H9 (cell line): Measurements from ENCODE around the gene LRP1B. TPM values are rescaled to one million over a fixed set of nuclear protein-coding genes. Genes with fewer than 3 reads are reported as not detected.

Source experiments
- DNase-seq: peaks from one replicate; pipeline ENCODE4 v3.0.0-alpha.2; 2017
- H2AFZ ChIP-seq: one replicate; pipeline ENCODE4 v1.6.1; 2013; ENCODE audit warnings: mild to moderate bottlenecking, low read length, control low read depth, moderate library complexity
- H2AK5ac ChIP-seq: 2 replicates; pipeline ENCODE4 v1.6.1; 2013; ENCODE audit warnings: low read length, control low read depth, mixed read lengths; ENCODE audit not compliant: insufficient read length
- H2BK120ac ChIP-seq: one replicate; pipeline ENCODE4 v1.6.1; 2013; ENCODE audit warnings: low read depth, mild to moderate bottlenecking, low read length, control low read depth, inconsistent platforms; ENCODE audit not compliant: poor library complexity, severe bottlenecking
- H2BK12ac ChIP-seq: 2 replicates; pipeline ENCODE4 v1.6.1; 2013; ENCODE audit warnings: low read length, control low read depth, mixed read lengths, low read depth; ENCODE audit not compliant: insufficient read length
- H2BK15ac ChIP-seq: 2 replicates; pipeline ENCODE4 v1.6.1; 2013; ENCODE audit warnings: low read depth, low read length, control low read depth
- H2BK20ac ChIP-seq: one replicate; pipeline ENCODE4 v1.6.1; 2013; ENCODE audit warnings: low read depth, mild to moderate bottlenecking, low read length, control low read depth, inconsistent platforms; ENCODE audit not compliant: poor library complexity, severe bottlenecking
- H2BK5ac ChIP-seq: 2 replicates; pipeline ENCODE4 v1.6.1; 2013; ENCODE audit warnings: low read length, control low read depth, mixed read lengths; ENCODE audit not compliant: insufficient read length
- H3K14ac ChIP-seq: 2 replicates; pipeline ENCODE4 v1.6.1; 2013; ENCODE audit warnings: low read length, control low read depth; ENCODE audit not compliant: insufficient read depth
- H3K18ac ChIP-seq: 2 replicates; pipeline ENCODE4 v1.6.1; 2013; ENCODE audit warnings: low read depth, mild to moderate bottlenecking, mixed read lengths, low read length, control low read depth; ENCODE audit not compliant: insufficient read length
- H3K23ac ChIP-seq: 2 replicates; pipeline ENCODE4 v1.6.1; 2013; ENCODE audit warnings: low read length, control low read depth, mixed read lengths, low read depth; ENCODE audit not compliant: insufficient read length
- H3K23me2 ChIP-seq: 2 replicates; pipeline ENCODE4 v1.6.1; 2013; ENCODE audit warnings: low read depth, mild to moderate bottlenecking, mixed read lengths, low read length, control low read depth; ENCODE audit not compliant: insufficient read length, poor library complexity, severe bottlenecking
- H3K27ac ChIP-seq: 2 replicates; pipeline ENCODE4 v1.5.1; 2013; ENCODE audit warnings: low read length, control low read depth, mixed read lengths, low read depth; ENCODE audit not compliant: insufficient read length
- H3K27me3 ChIP-seq: 2 replicates; pipeline ENCODE4 v1.6.1; 2013; ENCODE audit warnings: low read length, control low read depth, inconsistent platforms; ENCODE audit not compliant: insufficient read depth
- H3K4ac ChIP-seq: 2 replicates; pipeline ENCODE4 v1.6.1; 2013; ENCODE audit warnings: low read depth, mild to moderate bottlenecking, control low read depth, inconsistent platforms, low read length, moderate library complexity
- H3K4me1 ChIP-seq: 2 replicates; pipeline ENCODE4 v1.6.1; 2013; ENCODE audit warnings: low read length, control low read depth, inconsistent platforms; ENCODE audit not compliant: insufficient read depth
- H3K4me2 ChIP-seq: 2 replicates; pipeline ENCODE4 v1.6.1; 2013; ENCODE audit warnings: low read length, control low read depth, mixed read lengths; ENCODE audit not compliant: insufficient read length, insufficient read depth
- H3K56ac ChIP-seq: 2 replicates; pipeline ENCODE4 v1.6.1; 2013; ENCODE audit warnings: low read depth, mild to moderate bottlenecking, mixed read lengths, low read length, control low read depth; ENCODE audit not compliant: insufficient read length
- H3K79me1 ChIP-seq: 2 replicates; pipeline ENCODE4 v1.6.1; 2013; ENCODE audit warnings: low read depth, mild to moderate bottlenecking, moderate library complexity, low read length, control low read depth, inconsistent platforms; ENCODE audit not compliant: insufficient read depth, poor library complexity, severe bottlenecking
- H3K79me2 ChIP-seq: 2 replicates; pipeline ENCODE4 v1.6.1; 2013; ENCODE audit warnings: low read length, control low read depth, inconsistent platforms; ENCODE audit not compliant: insufficient read depth
- H3K9ac ChIP-seq: 2 replicates; pipeline ENCODE4 v1.6.1; 2013; ENCODE audit warnings: low read length, control low read depth, mixed read lengths; ENCODE audit not compliant: insufficient read length; ENCODE audit errors: extremely low read depth
- H3K9me3 ChIP-seq: one replicate; pipeline ENCODE4 v1.6.1; 2013; ENCODE audit warnings: low read depth, low read length, inconsistent platforms; ENCODE audit not compliant: control insufficient read depth
- H3T11ph ChIP-seq: one replicate; pipeline ENCODE4 v1.6.1; 2013; ENCODE audit warnings: mild to moderate bottlenecking, low read length, control low read depth, inconsistent platforms
- H4K20me1 ChIP-seq: one replicate; pipeline ENCODE4 v1.6.1; 2013; ENCODE audit not compliant: control insufficient read depth, insufficient read length, insufficient read depth
- H4K5ac ChIP-seq: 2 replicates; pipeline ENCODE4 v1.6.1; 2013; ENCODE audit warnings: low read depth, mild to moderate bottlenecking, mixed read lengths, low read length, control low read depth; ENCODE audit not compliant: insufficient read length
- H4K8ac ChIP-seq: replicated peaks from 2 replicates; pipeline ENCODE4 v1.6.1; 2013; ENCODE audit warnings: low read length, control low read depth, mixed read lengths, low read depth; ENCODE audit not compliant: insufficient read length
- H4K91ac ChIP-seq: 2 replicates; pipeline ENCODE4 v1.6.1; 2013; ENCODE audit warnings: low read depth, mild to moderate bottlenecking, moderate library complexity, mixed read lengths, low read length, control low read depth; ENCODE audit not compliant: insufficient read length
- H3K27ac Mint-ChIP-seq, 3 experiments: 2 replicates in 2 of 3; 3 replicates in 1 of 3; pipeline ENCODE4 v1.8.0; 2020 to 2021; ENCODE audit warnings: mixed read lengths in 3 of 3, mild to moderate bottlenecking in 1 of 3, moderate library complexity in 1 of 3
- H3K27me3 Mint-ChIP-seq: 2 replicates; pipeline ENCODE4 v1.8.0; 2021; ENCODE audit warnings: low read depth, mild to moderate bottlenecking, moderate library complexity, mixed read lengths
- H3K36me3 Mint-ChIP-seq, 3 experiments: 2 replicates in 2 of 3; 3 replicates in 1 of 3; pipeline ENCODE4 v1.8.0; 2020 to 2021; ENCODE audit warnings: low read depth in 3 of 3, mixed read lengths in 3 of 3; ENCODE audit not compliant: insufficient read depth in 1 of 3
- H3K4me1 Mint-ChIP-seq, 2 experiments: 2 replicates each; pipeline ENCODE4 v1.8.0; 2020; ENCODE audit warnings: mixed read lengths in 2 of 2
- H3K4me3 Mint-ChIP-seq, 2 experiments: 2 replicates in 1 of 2; 3 replicates in 1 of 2; pipeline ENCODE4 v1.8.0; 2020 to 2021; ENCODE audit warnings: mild to moderate bottlenecking in 2 of 2, mixed read lengths in 2 of 2, moderate library complexity in 1 of 2
- H3K9me3 Mint-ChIP-seq, 2 experiments: 2 replicates in 1 of 2; 3 replicates in 1 of 2; pipeline ENCODE4 v1.8.0; 2020; ENCODE audit warnings: mild to moderate bottlenecking in 2 of 2, mixed read lengths in 2 of 2, moderate library complexity in 1 of 2
- WGBS: extraction: QIAGEN DNeasy Blood & Tissue Kit; methylation state at CpG from one replicate; pipeline ENCODE4 v1.1.7; 2013; ENCODE audit warnings: missing lambda C conversion rate, low lambda C conversion rate, mixed read lengths; ENCODE audit not compliant: insufficient read length; ENCODE audit errors: extremely low coverage; 5-methylcytosine and 5-hydroxymethylcytosine counted together
- total RNA-seq: library from RNA; stranded (reverse); gene quantifications from 2 replicates; pipeline ENCODE4 v1.2.1, GENCODE V29; 2021
- TF ChIP-seq, protein P1 (sequence below): fragments of 200-600 bp; sonication (generic); conservative IDR thresholded peaks from 3 replicates; pipeline ENCODE4 v1.8.0; 2021; ENCODE audit warnings: antibody characterized with exemption, mild to moderate bottlenecking

Gene LRP1B
- total RNA-seq, 1 experiment from 2014 or later, result not detected

- H2BK120ac ChIP-seq, result no peak overlapping the region
- H3K27me3 ChIP-seq, result no peaks in the 10 kb centered on the region
- H3K18ac ChIP-seq, result no peak overlapping the region
- no peak overlapping the region for H3K4me2 ChIP-seq
- H3K23me2 ChIP-seq, result no peaks in the 10 kb centered on the region
- no peak overlapping the region for H4K91ac ChIP-seq
- H3K79me1 ChIP-seq, result no peaks in the 10 kb centered on the region
- peaks cover 2% of the 10 kb centered on the region; the same call in 1 of the 2 replicates for H3K4me1 ChIP-seq
- no CpG with 5 or more reads among the region's 2 CpGs for WGBS
- no peak overlapping the region for H2BK15ac ChIP-seq
- H3K4me1 Mint-ChIP-seq, result peaks cover 0 to 10% of the 10 kb centered on the region in 2 experiments; a peak in 3 of 4 replicates
- H2AK5ac ChIP-seq, result no peak overlapping the region
- no peak overlapping the region for H3K23ac ChIP-seq
- no peak overlapping the region for H3K56ac ChIP-seq
- H3K9me3 Mint-ChIP-seq, result no peaks in the 10 kb centered on the region
- no peak overlapping the region for H3K9ac ChIP-seq
- no peaks in the 10 kb centered on the region for H3K79me2 ChIP-seq
- H4K8ac ChIP-seq, result no peak overlapping the region
- no peak overlapping the region for H3K4ac ChIP-seq
- H2AFZ ChIP-seq, result no peak overlapping the region
- no peaks in the 10 kb centered on the region for H4K20me1 ChIP-seq
- no peak for DNase-seq
- no peak overlapping the region for H2BK12ac ChIP-seq
- H3K27ac ChIP-seq, result no peak overlapping the region
- H3K36me3 Mint-ChIP-seq, result no peaks in the 10 kb centered on the region; a peak in 2 of 7 replicates
- no peak overlapping the region for H3K14ac ChIP-seq
- no peaks in the 10 kb centered on the region for H3K27me3 Mint-ChIP-seq
- no peak overlapping the region for H2BK20ac ChIP-seq
- H4K5ac ChIP-seq, result no peak overlapping the region
- no peaks in the 10 kb centered on the region for H3K9me3 ChIP-seq
- no peak overlapping the region for H3K27ac Mint-ChIP-seq
- no peak overlapping the region for H2BK5ac ChIP-seq
- no peak overlapping the region for H3T11ph ChIP-seq
- TF ChIP-seq, protein P1, sequence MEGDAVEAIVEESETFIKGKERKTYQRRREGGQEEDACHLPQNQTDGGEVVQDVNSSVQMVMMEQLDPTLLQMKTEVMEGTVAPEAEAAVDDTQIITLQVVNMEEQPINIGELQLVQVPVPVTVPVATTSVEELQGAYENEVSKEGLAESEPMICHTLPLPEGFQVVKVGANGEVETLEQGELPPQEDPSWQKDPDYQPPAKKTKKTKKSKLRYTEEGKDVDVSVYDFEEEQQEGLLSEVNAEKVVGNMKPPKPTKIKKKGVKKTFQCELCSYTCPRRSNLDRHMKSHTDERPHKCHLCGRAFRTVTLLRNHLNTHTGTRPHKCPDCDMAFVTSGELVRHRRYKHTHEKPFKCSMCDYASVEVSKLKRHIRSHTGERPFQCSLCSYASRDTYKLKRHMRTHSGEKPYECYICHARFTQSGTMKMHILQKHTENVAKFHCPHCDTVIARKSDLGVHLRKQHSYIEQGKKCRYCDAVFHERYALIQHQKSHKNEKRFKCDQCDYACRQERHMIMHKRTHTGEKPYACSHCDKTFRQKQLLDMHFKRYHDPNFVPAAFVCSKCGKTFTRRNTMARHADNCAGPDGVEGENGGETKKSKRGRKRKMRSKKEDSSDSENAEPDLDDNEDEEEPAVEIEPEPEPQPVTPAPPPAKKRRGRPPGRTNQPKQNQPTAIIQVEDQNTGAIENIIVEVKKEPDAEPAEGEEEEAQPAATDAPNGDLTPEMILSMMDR, result no peak
- H3K4me3 Mint-ChIP-seq, result no peak overlapping the region
Observed at GRCh38 chr2:141517852-141518421, 612.9 kb downstream of the LRP1B start.
